ENCODE results near the gene RAB31. TPM values are rescaled to one million over a fixed set of nuclear protein-coding genes. Genes with fewer than 3 reads are reported as not detected.

RAB31 gene
- total RNA-seq, 1 donor from 2014 or later, result 31.2 TPM

DNA sequence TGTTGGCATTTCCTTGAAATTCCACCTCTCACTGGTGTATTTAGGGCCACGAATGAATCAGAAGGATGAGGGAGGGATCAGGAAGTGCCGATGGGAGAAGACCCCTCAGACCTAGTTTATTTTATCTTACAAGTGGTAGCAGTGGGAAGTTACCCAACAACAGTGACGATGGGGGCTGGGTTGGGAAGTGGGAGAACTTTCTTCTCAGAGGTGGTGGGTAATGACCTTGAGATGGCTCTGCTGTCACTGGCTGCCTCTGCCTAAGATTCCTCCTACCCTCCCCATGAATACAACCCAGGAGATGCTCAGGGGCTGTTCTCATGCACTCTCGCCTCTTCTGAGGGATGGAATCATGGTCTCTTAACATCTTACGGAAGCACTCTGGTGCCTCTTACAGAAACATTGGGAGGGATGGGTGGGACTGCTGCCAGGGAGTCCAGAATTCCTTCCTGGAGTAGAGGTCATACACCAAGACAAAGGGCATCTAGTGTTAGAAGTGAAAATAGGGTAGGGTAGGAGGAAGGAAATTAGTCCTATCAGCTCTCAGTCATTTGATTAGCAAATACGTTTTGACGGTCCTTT is 119.2 kb downstream of the RAB31 start:
- no peak for DNase-seq (ENCODE audit: low read depth)
- no peak for TF ChIP-seq CTCF (conservative IDR thresholded peaks at IDR 0.05; ENCODE audit: low read depth, low read length)
- H3K4me3 ChIP-seq (ENCODE audit: low read depth, low read length), result no peak overlapping the region

GRCh38 chr18:9827793-9828505 is 119.8 kb downstream of the RAB31 start:
- H3K4me3 ChIP-seq (ENCODE audit: low read depth, low read length), result peak overlapping the region; percentile 6
- TF ChIP-seq CTCF (conservative IDR thresholded peaks at IDR 0.05; ENCODE audit: low read depth, low read length), result no peak
- peak; percentile 77 for DNase-seq (ENCODE audit: low read depth)

GRCh38 chr18:9828506-9829396 is 120.7 kb downstream of the RAB31 start:
- no peak for DNase-seq (ENCODE audit: low read depth)
- TF ChIP-seq CTCF (conservative IDR thresholded peaks at IDR 0.05; ENCODE audit: low read depth, low read length), result no peak
- H3K4me3 ChIP-seq (ENCODE audit: low read depth, low read length), result no peak overlapping the region

DNA sequence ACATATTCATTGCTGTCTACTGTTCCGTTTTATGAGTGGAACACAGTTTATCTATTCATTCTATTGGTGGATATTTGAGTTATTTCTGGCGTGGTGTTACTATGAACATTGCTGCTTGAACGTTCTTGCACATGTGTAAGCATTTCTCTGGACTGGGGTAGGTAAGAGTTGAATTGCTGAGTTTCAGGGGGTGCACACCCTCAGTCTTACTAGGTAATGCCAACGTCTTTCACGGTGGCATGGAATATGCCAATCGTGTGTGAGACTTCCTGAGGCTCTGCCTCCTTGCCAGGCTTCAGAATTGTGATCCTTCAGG is 121.3 kb downstream of the RAB31 start:
- no peak for TF ChIP-seq CTCF (conservative IDR thresholded peaks at IDR 0.05; ENCODE audit: low read depth, low read length)
- DNase-seq (ENCODE audit: low read depth), result no peak
- no peak overlapping the region for H3K4me3 ChIP-seq (ENCODE audit: low read depth, low read length)

DNA sequence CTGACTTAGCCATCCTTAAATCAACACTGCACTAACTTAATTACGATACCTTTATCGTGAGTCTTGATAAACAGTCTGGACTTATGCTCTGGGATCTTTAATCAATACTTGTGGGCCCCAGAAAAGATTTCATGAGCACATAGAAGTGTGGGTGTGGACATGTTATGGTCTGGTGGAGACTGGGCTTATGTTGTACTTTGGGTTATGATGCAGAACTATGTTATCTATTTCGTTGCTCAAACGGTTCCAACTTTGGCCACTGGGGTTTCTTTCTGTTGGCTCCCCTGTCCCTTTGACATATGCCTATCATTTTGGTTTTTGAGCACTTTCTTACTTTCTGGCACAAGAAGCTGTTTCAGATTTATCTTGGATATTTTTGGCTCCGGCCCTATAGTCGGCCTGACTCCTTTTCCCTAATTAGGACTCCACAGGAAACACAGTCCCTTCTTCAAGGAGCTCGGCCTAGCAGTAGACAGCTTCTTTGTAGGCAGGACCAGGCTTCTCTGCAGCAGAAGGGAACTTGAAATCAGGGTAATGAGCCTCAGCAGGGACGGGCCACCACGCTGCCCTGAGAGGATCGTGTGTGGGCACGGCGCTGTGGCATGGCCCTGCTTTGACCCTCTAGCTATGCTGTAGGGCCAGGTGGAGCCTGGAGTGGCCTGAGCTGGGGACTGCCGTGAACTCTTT is 123.1 kb downstream of the RAB31 start:
- peak; percentile 38 for TF ChIP-seq CTCF (conservative IDR thresholded peaks at IDR 0.05; ENCODE audit: low read depth, low read length)
- DNase-seq (ENCODE audit: low read depth), result no peak
- no peak overlapping the region for H3K4me3 ChIP-seq (ENCODE audit: low read depth, low read length)

- no peak for DNase-seq (ENCODE audit: low read depth)
- TF ChIP-seq CTCF (conservative IDR thresholded peaks at IDR 0.05; ENCODE audit: low read depth, low read length), result no peak
- no peak overlapping the region for H3K4me3 ChIP-seq (ENCODE audit: low read depth, low read length)
Measured at GRCh38 chr18:9831723-9832199, 123.7 kb downstream of the RAB31 start.

Measured in epithelial cell of proximal tubule (primary cell).